ENCODE results near the gene RAB27B. TPM values are rescaled to one million over a fixed set of nuclear protein-coding genes. Genes with fewer than 3 reads are reported as not detected.

The RAB27B gene
- total RNA-seq, 4 donors from 2014 or later, result 0.02 to 0.20 (median 0.05) TPM; not detected in 1

DNA sequence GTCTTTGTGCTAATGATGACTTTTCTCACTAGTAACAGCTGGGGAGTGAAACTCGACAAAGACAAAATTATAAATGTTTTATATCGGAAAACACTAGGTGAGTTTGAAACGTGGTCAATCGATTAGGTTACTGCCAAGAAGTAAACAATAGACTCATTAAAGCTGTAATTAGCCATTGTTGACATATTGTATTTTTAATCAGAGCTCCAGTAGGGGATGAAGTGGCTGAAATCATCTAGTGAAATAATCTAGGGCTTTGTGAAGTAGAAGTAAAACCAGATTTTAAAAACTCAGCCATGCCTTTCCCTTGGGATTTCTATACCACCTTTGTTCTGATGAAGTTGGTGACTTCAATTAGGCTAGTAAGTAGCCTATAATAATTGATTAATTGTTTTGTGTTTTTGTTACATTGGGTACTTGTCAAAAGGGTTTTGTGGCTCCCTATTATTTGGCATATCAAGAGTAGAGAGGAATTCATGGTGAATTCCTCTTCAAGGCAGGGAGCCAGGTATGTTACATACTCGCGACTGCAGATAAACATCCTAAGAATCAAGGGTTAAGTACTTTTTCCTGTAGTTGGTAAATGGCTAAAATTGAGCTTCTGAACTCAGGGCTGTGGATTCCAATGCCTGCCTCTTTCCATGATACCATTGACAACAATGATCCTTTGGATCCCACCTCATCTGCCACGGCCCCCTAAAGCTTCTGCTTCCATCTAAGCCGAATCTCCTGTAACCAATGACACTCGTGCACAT, 31.6 kb downstream of the RAB27B start:
- Histone ChIP-seq H3K27ac (no peak overlapping the region), H3K4me1 (no peaks in the 10 kb centered on the region), H3K4me3 (no peak overlapping the region), H3K36me3 (no peaks in the 10 kb centered on the region), H3K9me3 (no peaks in the 10 kb centered on the region), H3K27me3 (no peaks in the 10 kb centered on the region)
- no peak for TF ChIP-seq POLR2A (IDR thresholded peaks at IDR 0.05)
- TF ChIP-seq, protein P1, sequence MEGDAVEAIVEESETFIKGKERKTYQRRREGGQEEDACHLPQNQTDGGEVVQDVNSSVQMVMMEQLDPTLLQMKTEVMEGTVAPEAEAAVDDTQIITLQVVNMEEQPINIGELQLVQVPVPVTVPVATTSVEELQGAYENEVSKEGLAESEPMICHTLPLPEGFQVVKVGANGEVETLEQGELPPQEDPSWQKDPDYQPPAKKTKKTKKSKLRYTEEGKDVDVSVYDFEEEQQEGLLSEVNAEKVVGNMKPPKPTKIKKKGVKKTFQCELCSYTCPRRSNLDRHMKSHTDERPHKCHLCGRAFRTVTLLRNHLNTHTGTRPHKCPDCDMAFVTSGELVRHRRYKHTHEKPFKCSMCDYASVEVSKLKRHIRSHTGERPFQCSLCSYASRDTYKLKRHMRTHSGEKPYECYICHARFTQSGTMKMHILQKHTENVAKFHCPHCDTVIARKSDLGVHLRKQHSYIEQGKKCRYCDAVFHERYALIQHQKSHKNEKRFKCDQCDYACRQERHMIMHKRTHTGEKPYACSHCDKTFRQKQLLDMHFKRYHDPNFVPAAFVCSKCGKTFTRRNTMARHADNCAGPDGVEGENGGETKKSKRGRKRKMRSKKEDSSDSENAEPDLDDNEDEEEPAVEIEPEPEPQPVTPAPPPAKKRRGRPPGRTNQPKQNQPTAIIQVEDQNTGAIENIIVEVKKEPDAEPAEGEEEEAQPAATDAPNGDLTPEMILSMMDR (IDR thresholded peaks at IDR 0.05 in 4 of 5, conservative IDR thresholded peaks at IDR 0.05 in 1 of 5), result no peak
- intact Hi-C loops (cut with DNase I; ENCODE audit: low total_unique reads) (no loop called here), in situ Hi-C loops (cut with MboI; ENCODE audit: low sequenced_read_pairs in 4 of 4) (loop anchor here in 1 of 4 donors (25.0 kb wide), 1 partner anchor 102 kb away; the partner anchor contains the start of gene CCDC68)
- ATAC-seq (no peak), DNase-seq (no peak)

DNA sequence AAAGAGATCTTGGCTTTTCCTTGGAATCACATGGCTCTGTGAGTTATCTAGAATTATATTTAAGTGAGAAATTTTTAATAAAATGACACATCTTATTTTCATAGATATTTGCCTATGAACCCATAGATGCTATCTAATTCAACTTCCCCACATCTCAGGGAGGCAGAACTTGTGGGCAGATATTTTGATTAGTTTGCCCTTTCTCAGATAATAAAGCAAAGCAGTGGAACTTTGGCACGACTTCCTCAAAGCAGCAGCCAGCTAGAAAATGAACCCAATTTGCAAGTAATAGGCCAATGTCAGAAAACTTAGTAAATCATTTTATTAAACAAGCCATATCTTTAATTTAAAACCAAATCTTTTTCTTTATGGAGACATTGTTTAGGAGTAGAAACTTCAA, 32.7 kb downstream of the RAB27B start:
- H3K27ac ChIP-seq, result no peak overlapping the region
- no peak for DNase-seq
- no peak overlapping the region for H3K4me3 ChIP-seq
- intact Hi-C loops (cut with DNase I; ENCODE audit: low total_unique reads) (no loop called here), in situ Hi-C loops (cut with MboI; ENCODE audit: low sequenced_read_pairs in 4 of 4) (loop anchor here in 1 of 4 donors (25.0 kb wide), 1 partner anchor 101 kb away; the partner anchor contains the start of gene CCDC68)
- H3K36me3 ChIP-seq, result no peaks in the 10 kb centered on the region
- TF ChIP-seq, protein P1 (IDR thresholded peaks at IDR 0.05 in 4 of 5, conservative IDR thresholded peaks at IDR 0.05 in 1 of 5), result no peak
- TF ChIP-seq POLR2A (IDR thresholded peaks at IDR 0.05), result no peak
- H3K9me3 ChIP-seq, result no peaks in the 10 kb centered on the region
- H3K27me3 ChIP-seq, result no peaks in the 10 kb centered on the region
- ATAC-seq, result no peak
- H3K4me1 ChIP-seq, result no peaks in the 10 kb centered on the region

DNA sequence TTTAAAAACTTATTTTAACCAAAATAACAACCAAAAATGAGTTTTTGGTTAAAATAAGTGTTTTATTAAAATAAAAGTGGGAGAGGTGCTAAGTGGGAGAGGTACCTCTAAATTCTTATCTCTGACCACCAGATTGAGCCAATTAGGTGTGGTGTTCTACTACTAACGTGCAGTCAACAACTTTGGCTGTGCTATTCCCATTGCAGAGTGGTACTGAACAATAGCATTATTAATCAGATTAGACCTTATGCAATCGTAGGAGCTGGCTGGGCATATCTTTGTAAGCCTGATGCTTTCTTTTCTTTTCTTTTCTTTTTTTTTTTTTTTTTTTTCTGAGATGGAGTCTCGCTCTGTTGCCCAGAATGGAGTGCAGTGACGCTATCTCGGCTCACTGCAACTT, 38.9 kb downstream of the RAB27B start:
- intact Hi-C loops (cut with DNase I; ENCODE audit: low total_unique reads), result no loop called here
- TF ChIP-seq, protein P1 (IDR thresholded peaks at IDR 0.05 in 4 of 5, conservative IDR thresholded peaks at IDR 0.05 in 1 of 5), result no peak
- TF ChIP-seq POLR2A (IDR thresholded peaks at IDR 0.05), result no peak
- Histone ChIP-seq H3K9me3 (no peaks in the 10 kb centered on the region), H3K27me3 (no peaks in the 10 kb centered on the region), H3K4me3 (no peak overlapping the region), H3K4me1 (no peaks in the 10 kb centered on the region), H3K27ac (no peak overlapping the region), H3K36me3 (no peaks in the 10 kb centered on the region)
- no peak for DNase-seq
- in situ Hi-C loops (cut with MboI; ENCODE audit: low sequenced_read_pairs in 4 of 4), result loop anchor here in 1 of 4 donors (25.0 kb wide), 1 partner anchor 95 kb away; the partner anchor contains the start of gene CCDC68
- ATAC-seq, result no peak

DNA sequence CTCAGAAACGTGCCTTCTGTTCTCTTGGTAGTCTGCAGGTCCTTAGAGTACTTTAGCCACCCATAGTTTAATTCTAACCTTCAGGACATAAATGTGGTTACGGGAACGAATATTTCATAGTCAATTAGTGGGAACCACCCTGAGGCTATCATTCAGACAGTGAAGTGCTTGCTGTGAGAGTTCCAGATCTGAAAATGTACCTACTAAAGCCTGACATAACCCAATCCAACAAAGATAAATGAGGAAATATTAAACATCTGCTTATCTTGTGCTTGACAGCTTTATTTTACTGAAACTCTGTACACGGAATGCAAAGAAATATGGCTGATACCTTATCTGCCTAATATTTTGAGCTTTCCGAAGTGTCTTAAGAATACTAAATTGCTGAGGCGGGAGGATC, 43.0 kb downstream of the RAB27B start:
- ATAC-seq (no peak), DNase-seq (no peak)
- Histone ChIP-seq H3K36me3 (no peaks in the 10 kb centered on the region), H3K27ac (no peak overlapping the region), H3K4me3 (no peak overlapping the region), H3K4me1 (no peaks in the 10 kb centered on the region), H3K9me3 (no peaks in the 10 kb centered on the region), H3K27me3 (no peaks in the 10 kb centered on the region)
- no peak for TF ChIP-seq POLR2A (IDR thresholded peaks at IDR 0.05)
- TF ChIP-seq, protein P1 (IDR thresholded peaks at IDR 0.05 in 4 of 5, conservative IDR thresholded peaks at IDR 0.05 in 1 of 5), result no peak
- in situ Hi-C loops (cut with MboI; ENCODE audit: low sequenced_read_pairs in 4 of 4), result loop anchor here in 1 of 4 donors (25.0 kb wide), 1 partner anchor 91 kb away; the partner anchor contains the start of gene CCDC68
- intact Hi-C loops (cut with DNase I; ENCODE audit: low total_unique reads), result no loop called here
